Uterus (tissue), 2 donors: Measurements from ENCODE around the gene ELANE.

Source experiments
- POLR2A ChIP-seq, 2 donors: fragments of 450-650 bp; IDR thresholded peaks; one replicate each; pipeline ENCODE4 v1.6.1; 2016; ENCODE audit warnings: antibody characterized with exemption in 2 of 2, mild to moderate bottlenecking in 1 of 2, moderate library complexity in 1 of 2
- TF ChIP-seq, protein P1 (sequence below), 4 experiments: fragments of 200-600 bp in 2 of 4; fragments of 450-650 bp in 2 of 4; sonication (generic) in 2 of 4; IDR thresholded peaks; one replicate each; pipeline ENCODE4 v1.5.1; 2016 to 2019; ENCODE audit warnings: antibody characterized with exemption in 4 of 4, mild to moderate bottlenecking in 2 of 4, moderate library complexity in 1 of 4

- TF ChIP-seq, protein P1, sequence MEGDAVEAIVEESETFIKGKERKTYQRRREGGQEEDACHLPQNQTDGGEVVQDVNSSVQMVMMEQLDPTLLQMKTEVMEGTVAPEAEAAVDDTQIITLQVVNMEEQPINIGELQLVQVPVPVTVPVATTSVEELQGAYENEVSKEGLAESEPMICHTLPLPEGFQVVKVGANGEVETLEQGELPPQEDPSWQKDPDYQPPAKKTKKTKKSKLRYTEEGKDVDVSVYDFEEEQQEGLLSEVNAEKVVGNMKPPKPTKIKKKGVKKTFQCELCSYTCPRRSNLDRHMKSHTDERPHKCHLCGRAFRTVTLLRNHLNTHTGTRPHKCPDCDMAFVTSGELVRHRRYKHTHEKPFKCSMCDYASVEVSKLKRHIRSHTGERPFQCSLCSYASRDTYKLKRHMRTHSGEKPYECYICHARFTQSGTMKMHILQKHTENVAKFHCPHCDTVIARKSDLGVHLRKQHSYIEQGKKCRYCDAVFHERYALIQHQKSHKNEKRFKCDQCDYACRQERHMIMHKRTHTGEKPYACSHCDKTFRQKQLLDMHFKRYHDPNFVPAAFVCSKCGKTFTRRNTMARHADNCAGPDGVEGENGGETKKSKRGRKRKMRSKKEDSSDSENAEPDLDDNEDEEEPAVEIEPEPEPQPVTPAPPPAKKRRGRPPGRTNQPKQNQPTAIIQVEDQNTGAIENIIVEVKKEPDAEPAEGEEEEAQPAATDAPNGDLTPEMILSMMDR (IDR thresholded peaks at IDR 0.05), result no peak
- TF ChIP-seq POLR2A (IDR thresholded peaks at IDR 0.05), result no peak
These were observed 36.2 kb upstream of the ELANE start for GRCh38 chr19:815775-816499.
